H1 (cell line): ENCODE data around the gene SH3TC2.

Source experiments
- CHD2 ChIP-seq: IDR thresholded peaks from 2 replicates; pipeline ENCODE4 v1.6.1; 2012; ENCODE audit warnings: low read length, improper control_type of control experiment
- EP300 ChIP-seq, 2 experiments: IDR thresholded peaks; 1 replicate in 1 of 2; 2 replicates in 1 of 2; pipeline ENCODE4 v1.6.1; 2011 to 2012; ENCODE audit warnings: low read depth in 2 of 2, low read length in 2 of 2, mild to moderate bottlenecking in 2 of 2, borderline replicate concordance in 1 of 2, inconsistent platforms in 1 of 2, moderate library complexity in 1 of 2
- EZH2 ChIP-seq: fragments of 200-600 bp; sonication (generic); IDR thresholded peaks from 2 replicates; pipeline ENCODE4 v1.7.1; 2012; ENCODE audit warnings: low read depth, mild to moderate bottlenecking, moderate library complexity, low read length, inconsistent platforms; ENCODE audit not compliant: severe bottlenecking
- JUN ChIP-seq: IDR thresholded peaks from 2 replicates; pipeline ENCODE4 v1.6.1; 2011; ENCODE audit warnings: low read depth, mild to moderate bottlenecking, improper control_type of control experiment, low read length
- POLR2AphosphoS5 ChIP-seq: IDR thresholded peaks from 2 replicates; pipeline ENCODE4 v1.6.1; 2011; ENCODE audit warnings: low read depth, low read length
- TAF1 ChIP-seq: IDR thresholded peaks from 2 replicates; pipeline ENCODE4 v1.6.1; 2011; ENCODE audit warnings: mild to moderate bottlenecking, low read depth, low read length
- YY1 ChIP-seq: IDR thresholded peaks from 2 replicates; pipeline ENCODE4 v1.6.1; 2011; ENCODE audit warnings: low read depth, mild to moderate bottlenecking, low read length
- TF ChIP-seq, protein P1 (sequence below): IDR thresholded peaks from 2 replicates; pipeline ENCODE4 v1.6.1; 2012; ENCODE audit warnings: low read length, inconsistent platforms
- TF ChIP-seq, protein P2 (sequence below), 3 experiments: IDR thresholded peaks; 1 replicate in 2 of 3; 2 replicates in 1 of 3; pipeline versions ENCODE4 v1.5.1 to v1.6.1; 2011; ENCODE audit warnings: low read length in 3 of 3, mild to moderate bottlenecking in 3 of 3, inconsistent platforms in 2 of 3, low read depth in 1 of 3, moderate library complexity in 1 of 3; ENCODE audit not compliant: insufficient read depth in 1 of 3; ENCODE audit errors: control extremely low read depth in 1 of 3
- TF ChIP-seq, protein P3 (sequence below): IDR thresholded peaks from 2 replicates; pipeline ENCODE4 v1.6.1; 2012; ENCODE audit warnings: inconsistent platforms
- TF ChIP-seq, protein P4 (sequence below): IDR thresholded peaks from 2 replicates; pipeline ENCODE4 v1.6.1; 2012; ENCODE audit warnings: inconsistent platforms

DNA sequence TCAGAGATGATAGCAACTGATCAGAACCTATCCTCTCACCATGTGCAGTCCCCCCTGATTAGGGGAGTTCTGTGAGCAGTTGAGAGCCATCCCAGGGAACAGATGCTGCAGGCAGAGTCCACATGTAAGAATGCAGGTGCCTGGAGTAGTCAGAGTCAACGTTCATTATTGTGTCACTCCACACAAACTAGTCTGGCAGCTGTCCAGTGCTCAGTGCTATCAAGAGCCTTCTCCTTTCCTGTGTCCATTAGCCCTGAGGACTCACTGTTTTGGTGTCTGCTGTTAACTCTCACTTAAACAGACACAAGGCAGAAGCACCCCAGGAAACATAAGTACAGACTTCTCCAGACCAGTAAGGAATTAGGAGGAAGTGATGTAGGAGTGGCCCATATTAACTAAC, 2.5 kb downstream of the SH3TC2 start:
- TF ChIP-seq, protein P1, sequence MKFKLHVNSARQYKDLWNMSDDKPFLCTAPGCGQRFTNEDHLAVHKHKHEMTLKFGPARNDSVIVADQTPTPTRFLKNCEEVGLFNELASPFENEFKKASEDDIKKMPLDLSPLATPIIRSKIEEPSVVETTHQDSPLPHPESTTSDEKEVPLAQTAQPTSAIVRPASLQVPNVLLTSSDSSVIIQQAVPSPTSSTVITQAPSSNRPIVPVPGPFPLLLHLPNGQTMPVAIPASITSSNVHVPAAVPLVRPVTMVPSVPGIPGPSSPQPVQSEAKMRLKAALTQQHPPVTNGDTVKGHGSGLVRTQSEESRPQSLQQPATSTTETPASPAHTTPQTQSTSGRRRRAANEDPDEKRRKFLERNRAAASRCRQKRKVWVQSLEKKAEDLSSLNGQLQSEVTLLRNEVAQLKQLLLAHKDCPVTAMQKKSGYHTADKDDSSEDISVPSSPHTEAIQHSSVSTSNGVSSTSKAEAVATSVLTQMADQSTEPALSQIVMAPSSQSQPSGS, result no peak
- TF ChIP-seq CHD2, result no peak
- no peak for TF ChIP-seq JUN
- no peak for TF ChIP-seq EZH2
- TF ChIP-seq, protein P2, sequence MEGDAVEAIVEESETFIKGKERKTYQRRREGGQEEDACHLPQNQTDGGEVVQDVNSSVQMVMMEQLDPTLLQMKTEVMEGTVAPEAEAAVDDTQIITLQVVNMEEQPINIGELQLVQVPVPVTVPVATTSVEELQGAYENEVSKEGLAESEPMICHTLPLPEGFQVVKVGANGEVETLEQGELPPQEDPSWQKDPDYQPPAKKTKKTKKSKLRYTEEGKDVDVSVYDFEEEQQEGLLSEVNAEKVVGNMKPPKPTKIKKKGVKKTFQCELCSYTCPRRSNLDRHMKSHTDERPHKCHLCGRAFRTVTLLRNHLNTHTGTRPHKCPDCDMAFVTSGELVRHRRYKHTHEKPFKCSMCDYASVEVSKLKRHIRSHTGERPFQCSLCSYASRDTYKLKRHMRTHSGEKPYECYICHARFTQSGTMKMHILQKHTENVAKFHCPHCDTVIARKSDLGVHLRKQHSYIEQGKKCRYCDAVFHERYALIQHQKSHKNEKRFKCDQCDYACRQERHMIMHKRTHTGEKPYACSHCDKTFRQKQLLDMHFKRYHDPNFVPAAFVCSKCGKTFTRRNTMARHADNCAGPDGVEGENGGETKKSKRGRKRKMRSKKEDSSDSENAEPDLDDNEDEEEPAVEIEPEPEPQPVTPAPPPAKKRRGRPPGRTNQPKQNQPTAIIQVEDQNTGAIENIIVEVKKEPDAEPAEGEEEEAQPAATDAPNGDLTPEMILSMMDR (IDR thresholded peaks at IDR 0.05; ENCODE audit: control extremely low read depth in 1 of 3, insufficient read depth in 1 of 3, low read depth in 1 of 3, low read length in 3 of 3), result no peak
- TF ChIP-seq YY1, result no peak
- no peak for TF ChIP-seq EP300 (IDR thresholded peaks at IDR 0.05; ENCODE audit: borderline replicate concordance in 1 of 2, low read depth in 2 of 2, low read length in 2 of 2)
- no peak for TF ChIP-seq POLR2AphosphoS5
- TF ChIP-seq, protein P3, sequence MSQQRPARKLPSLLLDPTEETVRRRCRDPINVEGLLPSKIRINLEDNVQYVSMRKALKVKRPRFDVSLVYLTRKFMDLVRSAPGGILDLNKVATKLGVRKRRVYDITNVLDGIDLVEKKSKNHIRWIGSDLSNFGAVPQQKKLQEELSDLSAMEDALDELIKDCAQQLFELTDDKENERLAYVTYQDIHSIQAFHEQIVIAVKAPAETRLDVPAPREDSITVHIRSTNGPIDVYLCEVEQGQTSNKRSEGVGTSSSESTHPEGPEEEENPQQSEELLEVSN, result no peak
- no peak for TF ChIP-seq TAF1
- TF ChIP-seq, protein P4, sequence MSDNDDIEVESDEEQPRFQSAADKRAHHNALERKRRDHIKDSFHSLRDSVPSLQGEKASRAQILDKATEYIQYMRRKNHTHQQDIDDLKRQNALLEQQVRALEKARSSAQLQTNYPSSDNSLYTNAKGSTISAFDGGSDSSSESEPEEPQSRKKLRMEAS, result no peak
